Esophagus squamous epithelium (tissue), 4 donors: ENCODE data around the gene HHIPL1.

Experiments used
- POLR2A ChIP-seq, 4 donors: fragments of 450-650 bp; IDR thresholded peaks; one replicate each; pipeline ENCODE4 v1.6.1; 2017; ENCODE audit warnings: antibody characterized with exemption in 4 of 4, mild to moderate bottlenecking in 4 of 4, moderate library complexity in 3 of 4
- TF ChIP-seq, protein P1 (sequence below), 6 experiments: fragments of 450-650 bp in 4 of 6; fragments of 200-600 bp in 2 of 6; sonication (generic) in 2 of 6; IDR thresholded peaks; one replicate each; pipeline ENCODE4 v1.5.1; 2016 to 2019; ENCODE audit warnings: antibody characterized with exemption in 6 of 6, mild to moderate bottlenecking in 4 of 6, moderate library complexity in 4 of 6

DNA sequence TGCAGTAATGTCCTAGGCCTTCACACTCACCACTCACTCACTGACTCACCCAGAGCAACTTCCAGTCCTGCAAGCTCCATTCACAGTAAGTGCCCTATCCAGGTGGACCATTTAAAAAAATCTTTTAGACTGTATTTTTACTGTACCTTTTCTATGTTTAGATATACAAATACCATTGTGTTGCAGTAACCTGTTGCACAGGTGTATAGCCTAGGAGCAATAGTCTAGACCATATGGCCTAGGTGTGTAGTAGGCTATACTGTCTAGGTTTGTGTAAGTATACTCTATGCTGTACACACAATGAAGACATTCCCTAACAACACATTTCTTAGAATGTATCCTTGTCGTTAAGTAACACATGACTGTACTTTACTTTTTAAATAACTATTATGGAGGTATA, 56.3 kb downstream of the HHIPL1 start:
- TF ChIP-seq, protein P1, sequence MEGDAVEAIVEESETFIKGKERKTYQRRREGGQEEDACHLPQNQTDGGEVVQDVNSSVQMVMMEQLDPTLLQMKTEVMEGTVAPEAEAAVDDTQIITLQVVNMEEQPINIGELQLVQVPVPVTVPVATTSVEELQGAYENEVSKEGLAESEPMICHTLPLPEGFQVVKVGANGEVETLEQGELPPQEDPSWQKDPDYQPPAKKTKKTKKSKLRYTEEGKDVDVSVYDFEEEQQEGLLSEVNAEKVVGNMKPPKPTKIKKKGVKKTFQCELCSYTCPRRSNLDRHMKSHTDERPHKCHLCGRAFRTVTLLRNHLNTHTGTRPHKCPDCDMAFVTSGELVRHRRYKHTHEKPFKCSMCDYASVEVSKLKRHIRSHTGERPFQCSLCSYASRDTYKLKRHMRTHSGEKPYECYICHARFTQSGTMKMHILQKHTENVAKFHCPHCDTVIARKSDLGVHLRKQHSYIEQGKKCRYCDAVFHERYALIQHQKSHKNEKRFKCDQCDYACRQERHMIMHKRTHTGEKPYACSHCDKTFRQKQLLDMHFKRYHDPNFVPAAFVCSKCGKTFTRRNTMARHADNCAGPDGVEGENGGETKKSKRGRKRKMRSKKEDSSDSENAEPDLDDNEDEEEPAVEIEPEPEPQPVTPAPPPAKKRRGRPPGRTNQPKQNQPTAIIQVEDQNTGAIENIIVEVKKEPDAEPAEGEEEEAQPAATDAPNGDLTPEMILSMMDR (IDR thresholded peaks at IDR 0.05), result no peak
- no peak for TF ChIP-seq POLR2A (IDR thresholded peaks at IDR 0.05)
